A549 (cell line): Measurements from ENCODE around the gene MDGA2.

Experiments used
- CBX2 ChIP-seq: fragments of 200-600 bp; sonication (generic); IDR thresholded peaks from 2 replicates; pipeline ENCODE4 v1.6.1; 2016; ENCODE audit warnings: low read depth, mild to moderate bottlenecking, borderline replicate concordance
- CEBPB ChIP-seq, 2 experiments: fragments of >200 bp in 1 of 2; sonication (Bioruptor Twin) in 1 of 2; formaldehyde crosslinking in 1 of 2; IDR thresholded peaks; 2 replicates each; pipeline ENCODE4 v1.6.1; 2012 to 2016
- CHD2 ChIP-seq: fragments of 150-350 bp; IDR thresholded peaks from 2 replicates; pipeline ENCODE4 v1.6.1; 2014; ENCODE audit warnings: low read length; ENCODE audit not compliant: partially characterized antibody
- CTCF ChIP-seq: fragments of >200 bp; sonication (Bioruptor Twin); formaldehyde crosslinking; IDR thresholded peaks from 3 replicates; pipeline ENCODE4 v1.5.1; 2016
- ELK1 ChIP-seq: fragments of 150-350 bp; IDR thresholded peaks from 2 replicates; pipeline ENCODE4 v1.6.1; 2014; ENCODE audit warnings: low read depth, mild to moderate bottlenecking, low read length
- EP300 ChIP-seq, 2 experiments: fragments of >200 bp; sonication (Bioruptor Twin); formaldehyde crosslinking; IDR thresholded peaks; 2 replicates in 1 of 2; 3 replicates in 1 of 2; pipeline ENCODE4 v1.6.1; 2016 to 2017
- HEYL ChIP-seq: fragments of 250-450 bp; sonication (Bioruptor Pico); IDR thresholded peaks from 2 replicates; pipeline ENCODE4 v1.8.0; 2021; ENCODE audit warnings: mild to moderate bottlenecking, moderate library complexity
- NPAS2 ChIP-seq: fragments of 250-450 bp; sonication (Bioruptor Pico); IDR thresholded peaks from 2 replicates; pipeline ENCODE4 v1.8.0; 2022; ENCODE audit warnings: mild to moderate bottlenecking, moderate library complexity, borderline replicate concordance
- NR3C1 ChIP-seq: fragments of >200 bp; sonication (Bioruptor Twin); formaldehyde crosslinking; IDR thresholded peaks from 3 replicates; pipeline ENCODE4 v1.6.1; 2017
- PBX3 ChIP-seq: IDR thresholded peaks from 2 replicates; pipeline ENCODE4 v1.6.1; 2012
- POLR2A ChIP-seq: IDR thresholded peaks from 2 replicates; pipeline ENCODE4 v1.6.1; 2012; ENCODE audit warnings: mild to moderate bottlenecking, low read length
- POLR2AphosphoS2 ChIP-seq: conservative IDR thresholded peaks from 2 replicates; pipeline ENCODE4 v1.6.1; 2012; ENCODE audit warnings: low read length, improper control_type of control experiment, inconsistent platforms
- SMC3 ChIP-seq: fragments of >200 bp; sonication (Bioruptor Twin); formaldehyde crosslinking; IDR thresholded peaks from 3 replicates; pipeline ENCODE4 v1.6.1; 2018; ENCODE audit warnings: inconsistent platforms
- USF2 ChIP-seq: fragments of 450-650 bp; IDR thresholded peaks from 2 replicates; pipeline ENCODE4 v1.6.1; 2014; ENCODE audit warnings: antibody characterized with exemption

- TF ChIP-seq CHD2 (no peak), EP300 (IDR thresholded peaks at IDR 0.05) (no peak), NR3C1 (no peak), CTCF (no peak), POLR2AphosphoS2 (no peak), CEBPB (IDR thresholded peaks at IDR 0.05) (no peak), HEYL (no peak), SMC3 (no peak), PBX3 (no peak), CBX2 (no peak), NPAS2 (CRISPR knock-in tag) (no peak), ELK1 (no peak), POLR2A (no peak), USF2 (no peak)
These were observed 378.0 kb downstream of the MDGA2 start for GRCh38 chr14:47297374-47297773.
